Ovary (tissue), 9 donors: ENCODE measurements around the gene HEXD. TPM values are rescaled to one million over a fixed set of nuclear protein-coding genes. Genes with fewer than 3 reads are reported as not detected.

Experiments used
- DNase-seq, 5 donors: peaks; one replicate each; pipeline ENCODE4 v3.0.0-alpha.2; 2019 to 2020
- H3K27ac ChIP-seq, 2 donors: fragments of 200-600 bp; one replicate each; pipeline versions ENCODE4 v1.5.1 to v1.8.0; 2019 to 2022
- H3K27me3 ChIP-seq: fragments of 200-600 bp; one replicate; pipeline ENCODE4 v1.8.0; 2022
- H3K36me3 ChIP-seq: fragments of 200-600 bp; sonication (generic); one replicate; pipeline ENCODE4 v1.5.1; 2019
- H3K4me1 ChIP-seq: one replicate; pipeline ENCODE4 v1.8.1; 2013; ENCODE audit warnings: mild to moderate bottlenecking, moderate library complexity; ENCODE audit not compliant: insufficient read depth
- H3K4me3 ChIP-seq: fragments of 200-600 bp; sonication (generic); one replicate; pipeline ENCODE4 v1.5.1; 2017
- H3K9me3 ChIP-seq, 2 donors: fragments of 200-600 bp in 1 of 2; sonication (generic) in 1 of 2; one replicate each; pipeline versions ENCODE4 v1.5.1 to v1.8.1; 2013 to 2019; ENCODE audit warnings: mild to moderate bottlenecking in 1 of 2, moderate library complexity in 1 of 2
- EP300 ChIP-seq: sonication (generic); formaldehyde crosslinking; IDR thresholded peaks from one replicate; pipeline ENCODE4 v1.6.1; 2017; ENCODE audit warnings: antibody characterized with exemption
- POLR2A ChIP-seq: fragments of 450-650 bp; IDR thresholded peaks from one replicate; pipeline ENCODE4 v1.6.1; 2017; ENCODE audit warnings: antibody characterized with exemption, mild to moderate bottlenecking, moderate library complexity
- WGBS, 3 donors: extraction: QIAGEN DNeasy Blood & Tissue Kit in 1 of 3; methylation state at CpG; one replicate each; pipeline versions ENCODE4 v1.1.5 to v1.1.7; 2013 to 2017; 5-methylcytosine and 5-hydroxymethylcytosine counted together
- intact Hi-C, 4 donors: fragments of 100-400 bp; cut with DNase I; formaldehyde crosslinking; loops; one replicate each; pipeline versions ENCODE4 v1.11.0 to v1.15.1; 2022 to 2023
- polyA plus RNA-seq, 2 donors: library from polyadenylated mRNA; stranded (reverse); fragments of 200-250 nt in 1 of 2; fragments of 350-450 nt in 1 of 2; fragmentation: Illumina TruSeq in 1 of 2; extraction: RNeasy Lipid Tissue Mini Kit (QIAGEN cat#74804) in 1 of 2; gene quantifications; one replicate each; pipeline ENCODE4 v1.2.3, GENCODE V29; 2013 to 2014
- total RNA-seq, 7 donors: library from RNA; depleted of rRNA in 2 of 7; stranded (reverse); fragments of >200 nt in 2 of 7; fragmentation: NEBNext Ultra II Directional in 3 of 7; extraction: Animal tissue kit (Norgen Biotek cat#: 25700) in 3 of 7; gene quantifications; one replicate each; pipeline versions ENCODE4 v1.1.0 to v1.2.4, GENCODE V29; 2016 to 2023
- TF ChIP-seq, protein P1 (sequence below), 3 donors: fragments of 450-650 bp in 2 of 3; fragments of 200-600 bp in 1 of 3; IDR thresholded peaks; one replicate each; pipeline versions ENCODE4 v1.5.1 to v1.8.0; 2016 to 2022; ENCODE audit warnings: antibody characterized with exemption in 3 of 3, mild to moderate bottlenecking in 1 of 3
- donor health status: DM: no; HTN: no; CAD: no; lungs with moderate emphysema.
- donor health status: DM: no; HTN: no; CAD: no.
- donor health status: Bipolar disorder and iron deficiency.
- donor health status: DM: yes; HTN: yes; CAD: no.
- donor health status: DM: no; HTN: no; CAD: no.
- donor health status: DM: yes; HTN: yes; CAD: no.

The HEXD gene
- total and polyA plus RNA-seq, 9 donors = 8.7 to 74.7 (median 46.6) TPM

DNA sequence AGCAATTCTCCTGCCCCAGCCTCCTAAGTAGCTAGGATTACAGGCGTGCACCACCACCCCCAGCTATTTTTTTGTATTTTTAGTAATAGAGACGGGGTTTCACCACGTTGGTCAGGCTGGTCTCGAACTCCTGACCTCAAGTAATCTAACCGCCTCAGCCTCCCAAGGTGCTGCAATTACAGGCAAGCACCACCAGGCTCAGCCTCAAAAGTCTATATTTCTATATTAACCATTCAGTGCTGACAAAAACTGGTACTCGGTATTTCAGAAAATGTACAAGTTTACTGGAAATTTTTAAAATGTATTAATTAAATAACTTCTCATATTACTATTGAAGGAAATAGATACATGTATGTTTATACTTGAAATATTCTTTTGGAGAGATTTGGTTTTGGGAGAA, 1.4 kb upstream of the HEXD start:
- Histone ChIP-seq H3K4me3 (no peak overlapping the region), H3K4me1 (peaks cover 10% of the 10 kb centered on the region), H3K27me3 (no peaks in the 10 kb centered on the region), H3K9me3 (no peaks in the 10 kb centered on the region), H3K27ac (no peak overlapping the region), H3K36me3 (no peaks in the 10 kb centered on the region)
- intact Hi-C loops = loop anchor here in 2 of 4 donors (5.0 to 10.0 kb wide), 2 partner anchors 62 to 64 kb away; partner anchors contain the start of gene TEX19 (in 1 of the 2)
- TF ChIP-seq POLR2A = no peak
- TF ChIP-seq EP300 = no peak
- TF ChIP-seq, protein P1, sequence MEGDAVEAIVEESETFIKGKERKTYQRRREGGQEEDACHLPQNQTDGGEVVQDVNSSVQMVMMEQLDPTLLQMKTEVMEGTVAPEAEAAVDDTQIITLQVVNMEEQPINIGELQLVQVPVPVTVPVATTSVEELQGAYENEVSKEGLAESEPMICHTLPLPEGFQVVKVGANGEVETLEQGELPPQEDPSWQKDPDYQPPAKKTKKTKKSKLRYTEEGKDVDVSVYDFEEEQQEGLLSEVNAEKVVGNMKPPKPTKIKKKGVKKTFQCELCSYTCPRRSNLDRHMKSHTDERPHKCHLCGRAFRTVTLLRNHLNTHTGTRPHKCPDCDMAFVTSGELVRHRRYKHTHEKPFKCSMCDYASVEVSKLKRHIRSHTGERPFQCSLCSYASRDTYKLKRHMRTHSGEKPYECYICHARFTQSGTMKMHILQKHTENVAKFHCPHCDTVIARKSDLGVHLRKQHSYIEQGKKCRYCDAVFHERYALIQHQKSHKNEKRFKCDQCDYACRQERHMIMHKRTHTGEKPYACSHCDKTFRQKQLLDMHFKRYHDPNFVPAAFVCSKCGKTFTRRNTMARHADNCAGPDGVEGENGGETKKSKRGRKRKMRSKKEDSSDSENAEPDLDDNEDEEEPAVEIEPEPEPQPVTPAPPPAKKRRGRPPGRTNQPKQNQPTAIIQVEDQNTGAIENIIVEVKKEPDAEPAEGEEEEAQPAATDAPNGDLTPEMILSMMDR (IDR thresholded peaks at IDR 0.05) = no peak
- DNase-seq = no peak
- WGBS, 3 donors = 75 to 87% (median 76%) methylated on average over 6 of the region's 6 CpGs

DNA sequence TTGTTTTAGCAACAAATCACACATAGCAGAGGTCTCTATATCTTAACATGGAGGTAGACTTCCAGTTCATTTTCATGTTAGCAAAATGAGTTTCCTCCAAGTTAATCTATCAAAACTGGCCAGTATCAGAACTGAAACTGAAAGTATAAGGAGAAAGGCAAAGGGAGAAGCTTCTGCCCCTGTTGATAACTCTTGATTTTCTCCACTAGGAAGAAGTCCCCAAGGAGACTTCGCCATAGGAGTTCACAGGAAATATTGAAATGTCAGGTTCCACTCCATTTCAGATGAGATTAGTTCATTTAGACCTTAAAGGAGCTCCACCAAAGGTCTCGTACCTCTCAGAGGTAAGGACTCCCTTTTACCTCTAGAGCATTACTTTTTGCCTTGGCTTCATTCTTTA, 1.4 kb downstream of the HEXD start:
- Histone ChIP-seq H3K4me1 (peaks cover 8% of the 10 kb centered on the region), H3K4me3 (no peak overlapping the region), H3K9me3 (no peaks in the 10 kb centered on the region), H3K27me3 (no peaks in the 10 kb centered on the region), H3K36me3 (no peaks in the 10 kb centered on the region), H3K27ac (no peak overlapping the region)
- no peak for DNase-seq
- intact Hi-C loops = loop anchor here in 2 of 4 donors (5.0 to 10.0 kb wide), 2 partner anchors 65 to 67 kb away; partner anchors contain the start of gene TEX19 (in 1 of the 2)
- 88 to 94% (median 88%) methylated on average over 2 of the region's 2 CpGs for WGBS, 3 donors
- TF ChIP-seq POLR2A = no peak

- Histone ChIP-seq H3K36me3 (no peaks in the 10 kb centered on the region), H3K9me3 (no peaks in the 10 kb centered on the region), H3K27me3 (no peaks in the 10 kb centered on the region), H3K27ac (no peak overlapping the region), H3K4me1 (peaks cover 1% of the 10 kb centered on the region), H3K4me3 (no peak overlapping the region)
- DNase-seq = no peak
- 72 to 77% (median 75%) methylated on average over 25 of the region's 25 CpGs for WGBS, 3 donors
- intact Hi-C loops = no loop called here
- TF ChIP-seq, protein P1 (IDR thresholded peaks at IDR 0.05) = no peak
- TF ChIP-seq EP300 (no peak), POLR2A (no peak)
Observed at GRCh38 chr17:82424001-82424862, 6.1 kb downstream of the HEXD start.

- no peak overlapping the region for H3K27ac ChIP-seq
- H3K4me1 ChIP-seq = no peaks in the 10 kb centered on the region
- H3K36me3 ChIP-seq = no peaks in the 10 kb centered on the region
- H3K4me3 ChIP-seq = no peak overlapping the region
- 89 to 97% (median 92%) methylated on average over 2 of the region's 2 CpGs for WGBS, 3 donors
- TF ChIP-seq, protein P1 (IDR thresholded peaks at IDR 0.05) = no peak
- TF ChIP-seq EP300 (no peak), POLR2A (no peak)
- no peaks in the 10 kb centered on the region for H3K9me3 ChIP-seq
- intact Hi-C loops = loop anchor here in 1 of 4 donors (1.0 kb wide), 1 partner anchor 21 kb away; no protein-coding TSS in a partner anchor
- no peaks in the 10 kb centered on the region for H3K27me3 ChIP-seq
- no peak for DNase-seq
Observed at GRCh38 chr17:82424863-82425159, 6.7 kb downstream of the HEXD start.

DNA sequence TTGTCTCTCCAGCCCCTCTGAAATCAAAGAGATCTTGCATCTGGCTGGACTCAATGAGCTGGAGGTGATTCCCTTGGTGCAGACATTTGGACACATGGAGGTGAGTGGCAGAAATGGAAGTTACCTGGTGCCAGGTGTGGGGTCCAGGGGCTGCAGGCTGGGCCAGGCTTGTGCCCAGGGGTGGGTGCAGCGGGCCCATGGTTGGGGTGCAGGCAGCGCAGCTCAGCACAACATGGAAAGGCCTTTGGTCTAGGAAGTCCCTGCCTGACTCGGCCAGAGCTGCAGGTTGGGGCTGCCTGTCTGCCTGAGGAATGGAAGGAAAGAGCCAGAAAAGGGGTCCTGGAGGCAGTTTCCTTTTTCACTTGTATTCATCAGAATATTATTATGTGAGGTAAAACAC, 10.4 kb downstream of the HEXD start:
- Histone ChIP-seq H3K4me1 (no peaks in the 10 kb centered on the region), H3K4me3 (no peak overlapping the region), H3K9me3 (no peaks in the 10 kb centered on the region), H3K27ac (no peak overlapping the region), H3K27me3 (no peaks in the 10 kb centered on the region), H3K36me3 (no peaks in the 10 kb centered on the region)
- intact Hi-C loops = no loop called here
- DNase-seq = no peak
- WGBS, 3 donors = 94% methylated on average over 3 of the region's 3 CpGs
- TF ChIP-seq EP300 (no peak), POLR2A (no peak)
- TF ChIP-seq, protein P1 (IDR thresholded peaks at IDR 0.05) = no peak
